ENCODE measurements around the gene ALDH1L1.

Gene ALDH1L1

DNA sequence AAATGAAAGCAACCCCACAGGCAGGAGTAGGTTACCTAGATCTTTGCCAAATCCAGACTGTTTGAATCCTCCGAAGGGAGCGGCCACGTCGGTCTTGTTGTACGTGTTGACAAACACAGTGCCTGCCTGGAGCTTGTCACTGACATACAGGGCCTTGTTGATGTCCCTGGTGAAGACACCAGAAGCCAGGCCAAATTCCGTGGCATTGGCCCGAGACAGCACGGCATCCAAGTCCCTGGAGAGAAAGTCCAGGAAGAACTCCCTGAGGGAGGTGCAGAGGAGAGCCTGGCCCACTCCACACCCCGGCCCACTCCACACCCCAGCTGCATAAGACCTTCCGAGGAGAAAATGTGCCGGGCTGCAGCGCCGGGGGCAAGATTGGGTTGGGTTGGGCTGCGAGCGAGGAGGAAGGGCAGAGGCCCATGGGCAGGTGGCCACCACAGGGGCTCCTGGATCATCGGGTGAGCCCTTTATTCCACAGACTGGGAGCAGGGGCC, 74.6 kb downstream of the ALDH1L1 start:
- TF ChIP-seq, protein P1, sequence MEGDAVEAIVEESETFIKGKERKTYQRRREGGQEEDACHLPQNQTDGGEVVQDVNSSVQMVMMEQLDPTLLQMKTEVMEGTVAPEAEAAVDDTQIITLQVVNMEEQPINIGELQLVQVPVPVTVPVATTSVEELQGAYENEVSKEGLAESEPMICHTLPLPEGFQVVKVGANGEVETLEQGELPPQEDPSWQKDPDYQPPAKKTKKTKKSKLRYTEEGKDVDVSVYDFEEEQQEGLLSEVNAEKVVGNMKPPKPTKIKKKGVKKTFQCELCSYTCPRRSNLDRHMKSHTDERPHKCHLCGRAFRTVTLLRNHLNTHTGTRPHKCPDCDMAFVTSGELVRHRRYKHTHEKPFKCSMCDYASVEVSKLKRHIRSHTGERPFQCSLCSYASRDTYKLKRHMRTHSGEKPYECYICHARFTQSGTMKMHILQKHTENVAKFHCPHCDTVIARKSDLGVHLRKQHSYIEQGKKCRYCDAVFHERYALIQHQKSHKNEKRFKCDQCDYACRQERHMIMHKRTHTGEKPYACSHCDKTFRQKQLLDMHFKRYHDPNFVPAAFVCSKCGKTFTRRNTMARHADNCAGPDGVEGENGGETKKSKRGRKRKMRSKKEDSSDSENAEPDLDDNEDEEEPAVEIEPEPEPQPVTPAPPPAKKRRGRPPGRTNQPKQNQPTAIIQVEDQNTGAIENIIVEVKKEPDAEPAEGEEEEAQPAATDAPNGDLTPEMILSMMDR (conservative IDR thresholded peaks at IDR 0.05; ENCODE audit: low read depth, low read length), result no peak
- no peak overlapping the region for H3K4me3 ChIP-seq (ENCODE audit: low read length)
- DNase-seq (ENCODE audit: low read depth), result no peak

DNA sequence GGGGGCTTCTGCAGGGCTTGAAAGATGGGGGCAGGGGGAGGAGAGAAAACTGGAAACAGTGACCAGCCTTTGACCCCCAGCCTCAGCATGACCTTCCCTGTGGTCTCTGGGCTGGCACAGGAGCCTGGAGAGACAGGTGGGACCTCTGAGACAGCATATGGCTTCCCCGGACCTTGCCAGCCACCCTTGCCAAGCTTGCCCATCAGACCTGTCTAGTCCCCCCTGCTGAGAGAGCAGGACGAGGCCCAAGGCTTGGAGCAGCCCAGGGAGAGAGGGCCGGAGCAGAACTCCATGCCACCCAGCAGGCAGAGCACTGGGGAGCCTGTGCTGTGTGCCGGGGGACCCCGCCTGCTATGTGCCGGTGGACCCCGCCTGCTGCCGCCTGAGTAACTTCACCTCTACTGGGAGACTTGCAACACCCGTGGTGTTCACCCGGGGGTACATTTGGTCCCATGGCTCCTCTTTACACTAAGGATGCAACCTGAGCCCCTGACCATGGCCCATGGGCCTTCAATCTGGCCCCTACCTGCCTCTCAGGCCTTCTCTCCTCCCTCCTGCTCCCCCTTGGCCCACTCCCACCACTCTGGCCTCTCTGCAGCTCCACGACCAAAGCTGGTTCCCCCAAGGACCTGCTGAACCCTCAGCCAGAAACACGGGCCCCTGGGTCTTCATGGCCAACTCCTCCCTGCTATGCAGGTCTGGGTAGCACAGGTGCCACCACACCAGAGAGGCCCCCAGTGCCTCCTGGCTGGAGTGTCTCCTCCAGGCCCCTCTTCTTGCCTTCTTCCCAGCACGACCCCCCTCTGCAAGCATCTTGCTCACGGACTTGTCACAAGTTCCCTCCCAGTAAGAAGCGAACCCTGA, 75.4 kb downstream of the ALDH1L1 start:
- no peak overlapping the region for H3K4me3 ChIP-seq (ENCODE audit: low read length)
- DNase-seq (ENCODE audit: low read depth), result no peak
- TF ChIP-seq, protein P1 (conservative IDR thresholded peaks at IDR 0.05; ENCODE audit: low read depth, low read length), result no peak

DNA sequence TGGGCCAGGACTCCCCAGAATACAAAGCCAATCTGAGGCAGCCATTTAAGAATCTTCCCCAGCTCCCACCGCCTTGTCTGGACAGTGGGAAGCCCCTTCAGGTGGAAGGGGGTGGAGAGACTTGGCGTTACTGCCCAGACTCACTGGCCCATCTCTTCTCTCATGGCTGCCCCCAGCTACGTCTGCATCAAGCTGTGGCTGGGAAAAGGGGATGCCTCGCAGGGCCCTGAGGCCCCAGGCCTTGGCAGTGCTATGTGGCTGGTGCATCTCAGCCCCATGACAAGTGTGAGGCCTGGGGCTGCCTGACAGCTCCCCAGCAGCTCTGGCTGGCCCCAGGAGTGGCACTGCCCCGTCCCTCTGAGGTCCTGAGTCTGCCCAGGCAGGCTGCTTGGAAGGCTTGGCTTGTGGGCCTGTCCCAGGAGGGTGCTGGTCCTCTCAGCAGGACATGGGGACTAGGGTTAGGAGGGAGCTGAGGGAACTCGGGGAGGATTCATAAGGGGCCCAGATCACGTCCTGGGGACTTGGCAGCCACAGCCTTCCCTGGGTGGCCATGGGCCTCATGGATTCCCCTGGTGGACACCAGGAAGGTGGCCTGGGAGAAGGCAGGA, 76.3 kb downstream of the ALDH1L1 start:
- TF ChIP-seq, protein P1 (conservative IDR thresholded peaks at IDR 0.05; ENCODE audit: low read depth, low read length), result no peak
- no peak overlapping the region for H3K4me3 ChIP-seq (ENCODE audit: low read length)
- DNase-seq (ENCODE audit: low read depth), result no peak

DNA sequence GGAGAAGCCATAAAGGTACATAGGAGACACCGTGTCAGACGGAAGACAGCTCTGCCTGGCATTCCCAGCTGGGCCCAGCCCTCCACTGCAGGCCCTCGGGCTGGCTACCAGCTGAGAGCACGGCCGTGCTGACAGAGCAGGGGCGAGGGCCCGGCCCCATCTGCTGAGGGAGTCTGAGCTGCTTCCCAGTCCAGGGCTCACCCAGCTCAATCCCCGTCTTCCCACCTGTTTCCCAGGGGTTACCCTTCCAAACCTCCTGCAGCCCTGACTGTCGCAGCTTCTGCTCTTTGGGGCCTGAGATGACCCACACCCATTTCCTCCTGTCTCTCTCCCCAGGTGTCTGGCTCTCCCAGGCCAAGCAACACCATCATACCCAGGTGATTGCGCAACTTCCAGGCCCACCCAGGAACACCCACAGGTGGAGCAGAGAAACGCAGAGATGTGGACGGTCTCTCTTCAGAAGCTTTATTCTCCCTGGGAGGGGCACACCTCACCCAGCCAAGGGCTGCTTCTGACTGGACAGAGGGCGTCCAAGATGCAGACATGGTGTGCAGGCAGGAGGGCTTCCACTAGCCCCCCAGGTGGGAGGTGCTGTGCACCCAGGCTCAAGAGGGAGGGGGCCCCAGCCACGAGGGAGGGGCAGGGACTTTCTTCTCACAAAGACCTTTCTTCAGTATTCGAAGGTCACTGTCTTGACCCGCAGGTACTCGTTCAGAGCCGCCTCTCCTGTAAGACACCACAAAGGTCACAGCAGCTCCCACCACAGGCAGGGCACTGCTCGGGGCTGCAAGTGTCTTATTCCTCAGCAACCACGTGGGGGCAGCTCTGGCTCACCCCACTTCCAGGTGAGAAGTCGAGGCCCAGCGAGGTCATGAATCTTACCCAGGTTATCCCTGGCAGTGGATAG, 77.0 kb downstream of the ALDH1L1 start:
- no peak overlapping the region for H3K4me3 ChIP-seq (ENCODE audit: low read length)
- no peak for DNase-seq (ENCODE audit: low read depth)
- TF ChIP-seq, protein P1 (conservative IDR thresholded peaks at IDR 0.05; ENCODE audit: low read depth, low read length), result peak; percentile 3

DNA sequence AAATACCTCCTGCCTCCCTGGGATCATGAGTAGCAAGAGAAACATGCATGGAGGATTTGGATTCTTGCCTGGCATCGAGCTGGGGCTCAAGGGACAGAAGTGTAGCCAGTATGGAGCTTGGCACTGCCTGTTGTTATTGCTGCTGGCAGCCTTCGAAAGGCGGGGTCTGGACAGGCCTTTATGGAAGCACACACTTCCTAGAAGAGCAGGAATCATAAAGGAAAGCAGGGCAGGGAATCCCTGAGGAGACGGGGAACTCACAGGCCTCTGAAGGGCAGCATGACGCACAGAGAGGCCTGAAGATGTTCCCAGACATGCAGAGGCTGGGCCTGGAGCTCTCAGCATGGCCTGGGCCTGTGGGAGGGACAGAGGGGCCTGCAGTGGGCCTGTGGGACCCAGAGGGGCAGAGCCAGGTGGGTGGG, 77.8 kb downstream of the ALDH1L1 start:
- DNase-seq (ENCODE audit: low read depth), result no peak
- TF ChIP-seq, protein P1 (conservative IDR thresholded peaks at IDR 0.05; ENCODE audit: low read depth, low read length), result no peak

DNA sequence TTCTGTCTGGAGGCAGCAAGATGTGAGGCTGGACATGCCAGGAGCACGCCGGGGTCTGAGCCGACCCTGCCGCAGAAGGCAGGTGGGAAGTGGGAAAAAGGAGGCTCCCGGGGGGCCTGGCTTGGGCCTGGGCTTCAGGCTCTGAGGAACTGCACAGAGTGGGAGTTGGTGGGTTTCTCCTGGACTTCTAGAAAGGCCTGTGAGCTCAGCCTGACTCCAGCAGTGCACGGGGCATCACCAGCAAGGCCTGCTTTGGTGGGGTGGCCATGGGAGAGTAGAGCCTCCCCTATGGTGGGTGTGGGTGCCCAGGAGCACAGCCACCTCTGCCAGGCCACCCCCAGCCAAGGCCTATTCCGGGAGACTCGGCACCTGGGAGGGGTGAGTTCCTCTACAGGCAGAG, 78.4 kb downstream of the ALDH1L1 start:
- no peak overlapping the region for H3K4me3 ChIP-seq (ENCODE audit: low read length)
- no peak for DNase-seq (ENCODE audit: low read depth)
- TF ChIP-seq, protein P1 (conservative IDR thresholded peaks at IDR 0.05; ENCODE audit: low read depth, low read length), result no peak

More for the DNA sequence above, 77.8 kb downstream of the ALDH1L1 start:
- H3K4me3 ChIP-seq (ENCODE audit: low read length), result no peak overlapping the region

Data from retinal pigment epithelial cell (primary cell).